ENCODE results near the gene CHRM5.

The CHRM5 gene, protein sequence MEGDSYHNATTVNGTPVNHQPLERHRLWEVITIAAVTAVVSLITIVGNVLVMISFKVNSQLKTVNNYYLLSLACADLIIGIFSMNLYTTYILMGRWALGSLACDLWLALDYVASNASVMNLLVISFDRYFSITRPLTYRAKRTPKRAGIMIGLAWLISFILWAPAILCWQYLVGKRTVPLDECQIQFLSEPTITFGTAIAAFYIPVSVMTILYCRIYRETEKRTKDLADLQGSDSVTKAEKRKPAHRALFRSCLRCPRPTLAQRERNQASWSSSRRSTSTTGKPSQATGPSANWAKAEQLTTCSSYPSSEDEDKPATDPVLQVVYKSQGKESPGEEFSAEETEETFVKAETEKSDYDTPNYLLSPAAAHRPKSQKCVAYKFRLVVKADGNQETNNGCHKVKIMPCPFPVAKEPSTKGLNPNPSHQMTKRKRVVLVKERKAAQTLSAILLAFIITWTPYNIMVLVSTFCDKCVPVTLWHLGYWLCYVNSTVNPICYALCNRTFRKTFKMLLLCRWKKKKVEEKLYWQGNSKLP

DNA sequence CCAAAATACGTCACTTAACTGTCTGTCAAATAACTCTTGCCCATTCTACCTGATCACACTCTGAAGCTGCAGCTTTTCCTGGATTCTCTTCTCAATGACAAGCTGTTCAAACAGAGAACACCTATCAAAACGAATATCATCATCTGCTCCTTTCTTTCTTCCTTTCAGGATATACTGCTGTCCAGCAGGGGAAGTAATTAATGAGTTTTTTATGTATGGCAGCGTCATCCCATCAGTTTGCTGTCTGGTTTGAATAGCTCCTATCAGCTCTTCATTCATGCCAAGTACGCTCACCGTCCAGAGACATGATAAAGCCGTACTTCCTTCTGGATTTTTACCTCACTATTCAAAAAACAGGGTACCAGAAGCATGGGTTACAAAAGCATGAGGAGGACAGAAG, at the start of gene CHRM5:
Gene CHRM5 (plus strand): TSS at position 274 of the 400 bp plus-strand sequence. CDS start 94,221 bp downstream, outside the sequence.
- DNase-seq = peak; percentile 59

DNA sequence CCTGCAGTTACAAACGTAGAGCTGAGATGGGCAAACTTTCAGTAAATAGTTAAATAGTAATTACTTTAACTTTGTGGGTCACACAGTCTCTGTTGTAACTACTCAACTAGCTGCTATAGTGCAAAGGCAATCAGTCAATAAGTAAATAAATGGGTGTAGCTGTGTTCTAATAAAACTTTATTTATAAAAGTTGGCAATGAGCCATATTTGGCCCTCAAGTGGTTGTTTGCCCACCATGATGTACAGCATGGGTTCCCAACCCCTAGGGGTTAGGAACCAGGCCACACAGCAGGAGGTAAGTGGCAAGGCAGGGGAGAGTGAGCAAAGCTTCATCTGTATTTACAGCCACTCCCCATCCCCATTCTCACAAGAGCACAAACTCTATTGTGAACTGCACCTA, 44.9 kb upstream of the CHRM5 start:
- DNase-seq = no peak

DNA sequence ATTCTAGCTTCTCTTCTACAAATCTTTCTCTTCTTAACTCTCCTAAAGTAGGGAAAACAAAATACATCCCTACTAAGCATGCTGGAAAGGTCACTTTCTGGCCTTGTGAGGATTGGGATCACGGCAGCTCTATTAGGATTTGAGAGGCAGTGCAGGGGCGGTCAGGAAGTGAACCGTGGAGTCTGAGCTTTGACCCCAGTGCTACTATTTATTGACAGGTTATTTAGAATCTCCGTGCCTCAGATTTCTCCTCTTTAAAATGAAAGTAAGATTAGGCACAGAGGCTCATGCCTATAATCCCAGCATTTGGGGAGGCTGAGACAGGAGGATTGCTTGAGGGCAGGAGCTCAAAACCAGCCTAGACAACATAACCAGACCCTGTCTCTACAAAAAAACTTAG, 42.0 kb upstream of the CHRM5 start:
- no peak for DNase-seq

DNA sequence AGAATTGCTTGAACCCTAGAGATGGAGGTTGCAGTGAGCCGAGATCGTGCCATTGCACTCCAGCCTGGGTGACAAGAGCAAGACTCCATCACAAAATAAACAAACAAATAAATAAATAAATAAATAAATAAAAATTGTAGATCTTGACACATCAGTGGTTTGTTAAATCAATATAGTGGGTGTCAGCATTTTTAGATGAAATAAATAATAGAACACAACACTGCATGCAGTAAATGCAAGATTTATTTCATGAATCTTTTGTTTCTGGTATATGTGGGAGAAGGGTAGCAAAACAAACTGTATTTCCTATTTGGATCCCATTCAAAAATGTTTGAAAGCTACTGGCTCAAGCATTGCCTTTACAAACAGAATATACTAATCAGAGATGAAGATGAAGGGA, 35.6 kb upstream of the CHRM5 start:
- no peak for DNase-seq

DNA sequence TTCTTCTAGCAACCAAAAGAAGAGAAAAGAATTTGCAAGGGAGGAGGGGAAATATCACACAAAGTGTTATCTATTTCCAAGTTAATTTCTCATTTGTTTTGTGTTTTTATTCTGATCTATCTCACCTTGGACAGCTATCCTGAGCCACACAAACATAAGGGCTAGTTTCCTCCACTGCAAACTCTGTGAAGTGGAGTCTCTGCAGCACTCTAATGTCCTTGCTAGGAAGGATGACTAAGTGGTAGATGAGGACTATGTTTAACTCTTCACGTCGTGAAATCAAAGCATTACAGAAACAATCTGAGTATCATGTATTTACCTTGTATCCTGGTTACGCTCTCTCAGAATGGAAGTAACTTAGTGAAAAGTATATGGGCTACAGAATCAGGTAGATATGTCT, 33.9 kb upstream of the CHRM5 start:
- DNase-seq = peak; percentile 28

DNA sequence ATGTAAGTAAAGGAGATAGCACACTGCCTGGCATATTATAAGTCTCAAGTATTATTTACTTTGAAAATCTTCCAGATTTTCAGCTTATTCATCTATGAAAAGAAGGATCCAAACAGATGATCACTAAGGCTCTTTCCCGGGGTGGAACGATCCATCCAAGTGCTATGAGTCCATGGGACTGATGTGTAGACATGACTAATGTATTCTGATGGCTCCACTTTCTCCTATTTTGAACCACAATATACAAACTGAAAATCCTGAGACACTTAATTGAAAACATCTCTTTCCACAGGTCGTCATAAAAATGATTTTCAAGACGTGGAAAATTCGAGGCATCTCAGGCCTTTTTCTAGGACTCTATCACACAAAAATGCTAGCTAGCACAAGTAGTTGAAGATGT, 33.4 kb upstream of the CHRM5 start:
- DNase-seq = no peak

DNA sequence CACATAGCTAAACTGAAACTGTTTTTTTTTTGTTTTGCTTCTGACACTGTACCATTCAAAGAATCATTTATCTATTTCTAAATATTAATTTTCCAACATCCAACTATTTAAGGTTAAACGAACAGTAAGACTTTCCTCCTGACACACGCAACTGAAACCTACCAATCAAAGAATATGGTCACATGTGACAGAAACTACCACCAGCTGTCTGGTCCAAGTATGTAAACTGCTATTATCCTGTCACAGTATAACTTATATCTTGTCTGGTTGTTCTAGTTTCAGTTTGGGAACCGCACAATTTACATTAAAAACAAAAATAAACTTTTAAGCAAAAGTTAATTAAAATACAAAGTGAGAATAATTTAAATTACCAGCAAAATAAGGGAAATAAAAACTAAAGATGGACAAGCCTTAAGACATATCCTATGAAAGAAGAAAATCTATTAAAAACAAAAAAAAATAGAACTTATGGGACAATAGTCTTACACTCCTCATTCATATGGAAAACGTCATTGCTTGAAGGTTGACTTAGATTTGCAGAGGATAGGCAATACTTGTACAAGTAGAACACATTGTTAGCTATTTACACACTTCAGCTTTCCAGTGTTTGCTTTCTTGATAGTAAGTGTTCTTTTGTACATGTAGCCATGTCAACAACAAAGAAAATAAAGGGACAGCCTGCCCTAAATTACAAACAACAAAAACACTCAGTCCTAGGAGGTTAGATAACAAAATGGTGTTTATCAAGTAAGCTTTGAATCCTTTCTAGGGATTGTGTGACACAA, 26.8 kb upstream of the CHRM5 start:
- DNase-seq = peak; percentile 42

DNA sequence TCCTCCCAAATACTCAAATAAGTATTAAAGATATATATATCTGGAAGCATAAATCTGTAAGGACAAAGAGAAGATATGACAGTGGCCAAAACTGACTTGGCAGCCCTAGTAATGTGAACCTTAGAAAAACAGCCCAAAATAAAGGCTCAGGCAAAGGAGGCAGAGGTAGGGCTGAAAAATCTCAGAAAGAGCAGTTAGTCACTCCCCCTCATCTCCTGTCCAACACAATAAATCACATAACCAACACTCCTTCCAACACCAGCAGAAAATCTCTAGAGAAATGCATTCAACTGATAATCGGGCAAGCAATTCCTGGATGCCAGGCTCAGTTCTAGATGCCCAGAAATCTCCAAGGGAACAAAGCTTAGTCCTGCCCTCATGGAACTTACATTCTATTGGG, 22.1 kb upstream of the CHRM5 start:
- no peak for DNase-seq

DNA sequence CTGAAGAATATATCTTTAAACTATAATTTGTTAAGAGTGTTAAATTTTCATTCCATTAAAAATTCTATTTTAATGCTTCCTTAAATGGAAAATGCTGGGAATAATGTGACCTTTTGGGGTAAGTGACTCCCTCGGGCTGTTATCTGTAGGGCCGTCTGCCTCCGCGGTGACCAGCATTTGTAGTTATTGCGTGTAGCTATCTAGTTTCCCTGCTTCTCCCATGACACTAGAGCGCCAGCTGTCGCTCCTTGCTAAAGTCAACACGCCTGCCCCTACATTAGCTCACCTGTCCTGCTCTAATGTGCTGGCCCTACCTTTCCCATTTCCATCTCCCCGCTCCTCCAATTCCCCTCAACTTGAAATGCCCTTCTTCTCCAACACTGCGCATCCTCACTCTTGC, 12.4 kb upstream of the CHRM5 start:
- peak; percentile 79 for DNase-seq

DNA sequence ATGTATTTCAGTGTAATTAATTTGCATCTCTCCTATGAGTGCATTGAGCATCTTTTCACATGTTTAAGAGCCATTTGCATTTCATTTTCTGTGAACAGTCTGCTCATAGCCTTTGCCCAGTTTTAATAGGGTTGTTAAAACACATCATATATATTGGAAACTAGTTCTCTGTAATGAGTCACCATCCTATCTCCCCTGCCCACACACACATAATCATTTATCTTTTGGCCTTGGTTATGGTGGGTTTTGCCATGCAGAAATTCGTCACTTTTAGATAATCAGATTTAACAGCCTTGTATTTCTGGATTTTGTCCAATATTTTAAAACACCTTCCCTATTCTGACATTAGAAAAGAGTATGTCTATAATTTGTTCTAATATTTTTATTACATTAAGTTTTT, 11.9 kb upstream of the CHRM5 start:
- DNase-seq = no peak

DNA sequence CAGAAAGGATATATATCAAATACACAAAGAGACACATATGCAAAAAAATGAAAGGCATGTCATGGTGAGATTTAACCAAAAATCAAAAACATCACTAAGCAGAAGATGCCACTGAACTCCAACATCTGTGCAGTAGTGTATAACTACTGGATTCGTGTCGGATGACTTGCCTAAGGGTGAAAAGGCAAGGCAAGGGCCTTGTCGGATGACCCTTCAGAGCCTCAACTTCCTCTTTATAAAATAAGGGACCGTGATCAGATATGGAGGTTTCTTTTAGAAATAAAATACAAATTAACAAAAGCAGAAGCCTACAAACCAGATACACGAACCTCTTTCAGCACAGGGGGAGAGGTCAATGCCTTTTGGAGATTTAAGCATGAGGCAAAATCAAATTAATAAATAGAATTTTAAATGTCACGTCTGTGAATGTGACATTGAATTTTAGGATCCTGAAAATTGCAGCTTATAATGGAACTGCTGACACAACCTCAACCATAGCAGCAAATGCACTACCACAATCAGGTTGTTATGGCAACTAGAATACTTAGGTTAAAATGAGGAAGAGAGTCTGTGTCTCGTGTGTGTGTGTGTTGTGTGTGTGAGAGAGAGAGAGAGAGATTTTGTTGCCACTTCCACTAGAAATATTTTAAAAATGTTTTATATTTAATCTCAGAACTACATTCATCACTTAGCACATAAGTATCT, 8.3 kb upstream of the CHRM5 start:
- DNase-seq = no peak

DNA sequence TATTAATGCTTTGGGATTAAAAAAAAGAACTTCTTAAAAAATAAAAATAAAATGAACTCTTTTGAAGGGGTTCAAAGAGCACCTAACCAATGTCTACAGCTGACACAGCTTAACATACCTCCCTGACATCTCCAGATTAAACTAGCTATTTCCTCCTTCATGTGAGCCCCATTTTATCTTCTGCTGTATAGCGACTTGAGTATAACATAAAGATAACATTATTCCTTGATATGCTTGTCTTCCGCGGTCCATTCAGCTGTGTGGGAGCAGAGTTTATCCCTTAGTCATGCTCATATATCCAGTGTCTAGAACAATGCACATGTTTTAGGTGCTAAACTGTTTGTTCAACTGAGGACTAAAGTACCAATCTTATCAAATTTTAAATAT, 7.8 kb upstream of the CHRM5 start:
- no peak for DNase-seq

DNA sequence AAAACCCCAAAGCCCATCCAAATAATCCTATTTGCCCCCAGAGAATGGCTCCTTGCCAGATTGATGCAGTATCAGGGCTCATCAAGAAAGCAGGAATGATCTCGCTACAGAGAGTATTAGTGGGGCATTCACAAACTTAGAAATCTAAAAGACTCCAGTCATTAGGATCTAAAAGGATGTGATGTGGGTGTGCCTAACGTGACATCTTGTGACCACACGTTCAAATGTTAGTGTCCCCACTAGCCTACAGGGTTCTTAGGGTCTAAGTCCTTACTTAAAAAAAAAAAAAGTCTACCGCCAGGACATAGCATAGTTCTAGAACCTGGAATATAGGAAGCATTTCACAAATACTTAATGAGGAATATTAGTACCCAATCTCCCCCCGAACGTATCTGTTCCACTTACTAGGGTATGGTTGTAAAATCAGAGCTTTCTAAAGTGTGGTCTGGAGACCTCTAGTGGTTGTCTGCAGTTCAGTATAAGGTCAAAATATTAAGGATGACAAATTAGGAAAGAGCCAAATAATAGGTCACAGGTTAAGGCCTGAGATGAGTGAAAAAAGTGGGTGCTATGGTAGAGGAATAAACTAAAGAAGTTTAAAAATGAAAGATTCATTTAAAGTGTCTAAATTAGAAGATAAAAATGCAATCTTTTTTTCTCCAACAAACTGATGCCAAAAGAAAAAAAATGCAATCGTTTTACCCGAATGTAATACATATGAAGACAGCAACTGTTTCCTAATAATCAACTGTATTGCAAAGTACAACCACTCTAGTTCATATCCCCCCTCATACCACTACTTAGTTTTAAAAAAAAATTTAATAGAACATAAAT, 4.2 kb upstream of the CHRM5 start:
- DNase-seq = no peak

DNA sequence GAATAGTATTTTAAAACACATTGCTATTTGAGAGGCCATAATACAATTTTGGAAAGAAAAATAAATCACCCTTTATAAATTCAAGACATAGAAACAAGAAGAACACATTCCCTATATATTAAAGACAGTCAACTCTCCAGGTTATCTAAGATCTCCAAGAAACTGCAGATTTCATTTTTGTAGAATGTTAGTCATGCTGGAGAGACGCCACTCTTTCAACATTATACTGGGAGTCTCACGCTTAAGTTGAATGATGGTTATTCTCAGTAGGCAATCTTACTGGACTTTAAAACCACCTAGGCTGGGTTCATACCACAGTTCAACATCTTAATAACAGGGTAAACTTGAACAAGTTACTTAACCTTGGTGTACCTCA, 3.6 kb upstream of the CHRM5 start:
- no peak for DNase-seq

DNA sequence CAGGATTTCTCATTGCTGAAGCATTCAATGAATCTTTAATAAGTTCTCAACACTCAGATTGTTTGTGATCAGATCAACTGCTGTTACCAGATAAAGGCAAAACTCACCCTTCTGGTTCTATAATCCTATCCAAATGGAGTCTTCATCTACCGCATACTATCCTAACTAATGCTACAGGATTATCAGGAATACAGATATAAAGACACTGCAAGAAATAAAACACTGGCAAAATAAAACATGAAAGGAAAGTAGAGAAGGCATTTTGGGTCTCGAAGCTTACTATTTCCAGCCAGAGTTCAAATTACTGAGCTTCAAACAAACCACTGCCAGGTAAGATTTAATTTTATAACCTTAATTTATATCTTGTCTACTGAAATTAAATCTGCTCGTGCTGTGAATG, 524 bp downstream of the CHRM5 start:
- no peak for DNase-seq

DNA sequence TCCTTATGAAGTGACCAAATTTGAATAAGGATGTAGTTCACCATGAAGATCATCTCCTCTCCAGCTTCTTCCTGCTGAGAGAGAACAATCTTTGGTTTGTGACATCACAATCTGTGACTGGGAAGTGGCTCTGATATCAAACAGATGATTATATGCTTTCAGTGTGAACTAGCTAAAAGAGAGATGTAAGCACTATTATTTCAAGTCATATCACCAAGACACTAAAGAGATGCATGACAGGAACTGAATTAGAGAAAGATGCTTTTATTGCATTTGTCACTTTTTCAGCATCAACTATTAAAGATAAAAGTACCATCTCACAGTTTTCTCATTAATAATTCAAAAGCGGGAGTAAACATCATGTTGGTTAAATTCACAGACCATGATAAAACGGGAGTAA, 3.5 kb downstream of the CHRM5 start:
- DNase-seq = no peak

DNA sequence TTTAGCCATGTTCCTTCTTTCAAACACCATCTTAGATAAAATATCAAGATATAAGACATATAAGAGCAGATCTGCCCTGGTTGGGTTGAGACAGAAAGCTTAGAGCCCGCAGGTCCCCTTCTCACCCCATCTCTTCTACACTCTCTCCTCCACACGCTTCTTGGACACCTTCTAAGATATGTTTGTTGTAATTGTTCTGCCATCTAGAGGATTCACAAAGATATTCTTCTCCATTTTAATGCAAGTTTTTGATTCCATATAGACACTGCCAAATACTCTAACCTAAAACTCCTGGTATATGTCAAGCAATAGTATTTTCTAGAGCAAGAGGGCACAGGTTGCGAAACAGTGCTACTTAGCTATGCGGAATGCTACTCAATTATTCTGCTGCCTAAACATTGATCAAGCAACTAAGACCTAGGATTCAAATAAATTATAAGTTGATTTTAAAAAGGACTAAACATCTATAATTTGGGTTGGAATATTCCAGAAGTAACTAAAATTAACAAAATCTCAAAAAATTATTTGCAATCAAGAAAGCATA, 6.8 kb downstream of the CHRM5 start:
- no peak for DNase-seq

DNA sequence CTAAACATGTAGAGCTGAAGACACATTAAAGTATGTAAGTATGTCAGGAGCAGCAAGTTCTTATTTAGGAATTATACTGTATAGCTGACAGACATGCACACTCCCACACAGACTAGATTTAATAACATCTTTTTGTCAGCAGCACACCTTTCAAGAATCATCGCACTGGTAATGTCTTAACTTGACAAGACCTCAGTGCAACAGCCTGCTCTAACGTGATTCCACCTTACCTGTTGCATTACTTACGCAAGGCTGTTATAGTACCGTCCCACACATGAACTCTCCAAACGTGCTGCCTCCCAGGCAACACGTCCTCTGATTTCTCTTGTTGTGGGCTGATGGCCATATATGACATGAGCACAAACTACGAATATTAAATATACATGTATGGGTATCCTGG, 11.9 kb downstream of the CHRM5 start:
- DNase-seq = no peak

DNA sequence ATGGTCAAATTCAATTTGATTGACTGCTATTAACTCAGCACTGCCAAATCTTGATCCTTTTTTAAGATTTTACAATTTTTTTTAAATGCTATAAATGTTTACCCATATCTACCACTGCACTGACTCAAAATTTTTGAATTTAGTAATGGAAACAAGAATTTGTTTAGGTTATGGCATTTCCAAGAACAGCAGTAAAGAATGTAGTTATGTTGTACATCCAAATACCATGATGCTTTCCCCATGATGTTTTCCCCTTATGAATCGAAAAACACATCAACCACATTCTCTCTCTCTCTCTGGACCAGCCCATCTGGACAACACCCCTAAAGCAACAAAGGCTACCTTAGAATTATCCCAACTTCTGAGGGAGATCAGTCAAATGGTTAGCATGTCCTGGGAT, 14.2 kb downstream of the CHRM5 start:
- no peak for DNase-seq

DNA sequence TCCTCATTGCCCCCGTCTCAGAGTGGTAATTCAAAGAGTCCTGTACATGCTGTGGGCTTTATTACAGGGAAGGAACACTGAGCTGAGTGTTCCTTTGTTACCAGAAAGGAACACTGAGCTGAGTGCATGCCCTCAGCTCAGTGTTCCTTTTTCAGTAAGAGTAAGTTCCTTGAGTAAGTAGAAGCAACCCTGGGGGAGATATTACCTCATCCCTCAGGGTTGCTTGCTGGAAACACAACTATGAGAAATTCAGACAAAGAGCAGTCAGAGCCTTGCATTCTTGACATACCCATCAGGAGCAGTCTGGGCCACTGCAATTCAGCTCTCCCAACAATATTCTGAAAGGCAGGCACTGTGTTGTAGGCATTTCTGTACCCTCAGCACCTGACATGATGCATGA, 17.0 kb downstream of the CHRM5 start:
- no peak for DNase-seq

DNA sequence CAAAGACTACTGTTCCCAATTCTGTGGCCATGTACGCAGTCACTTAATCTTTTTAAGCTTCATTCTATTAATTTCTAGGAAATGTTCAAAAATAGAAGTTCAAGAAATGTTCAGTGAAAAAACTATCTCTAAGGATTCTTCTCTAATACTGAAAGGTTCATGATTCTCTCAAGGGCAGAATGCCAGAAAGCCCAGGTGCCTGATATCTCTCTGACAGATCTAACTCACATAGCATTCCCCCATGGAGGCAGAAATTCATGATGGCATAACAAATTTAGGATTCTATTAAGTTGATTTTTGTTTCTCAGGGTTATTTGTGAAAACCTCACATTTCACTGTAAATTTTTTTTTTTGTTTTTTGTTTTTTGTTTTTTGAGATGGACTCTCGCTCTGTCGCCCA, 17.5 kb downstream of the CHRM5 start:
- DNase-seq = no peak

DNA sequence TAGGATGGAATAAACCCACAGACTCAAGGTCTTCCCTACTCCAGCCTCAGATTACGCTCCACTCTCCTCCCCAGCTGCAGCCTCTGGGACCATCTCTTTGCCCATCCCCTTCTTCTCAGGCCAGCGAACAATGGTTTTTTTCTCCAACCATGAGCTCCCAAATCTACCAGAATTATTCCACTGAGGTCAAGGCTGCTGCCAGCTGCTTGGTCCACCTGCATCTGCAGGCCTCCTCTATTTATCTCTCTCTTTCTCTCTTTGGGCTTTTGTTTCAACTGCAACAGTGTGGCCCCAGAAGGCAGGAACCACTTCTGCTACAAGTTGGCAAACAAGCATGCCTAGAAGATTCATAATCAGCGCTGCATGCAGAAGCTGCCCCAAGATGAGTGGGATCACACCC, 19.1 kb downstream of the CHRM5 start:
- DNase-seq = no peak

All from NCI-H510A (cell line).